Measurements from ENCODE around the gene MAP2K4. TPM values are rescaled to one million over a fixed set of nuclear protein-coding genes. Genes with fewer than 3 reads are reported as not detected.

MAP2K4 gene
- 15.2 and 18.6 TPM in 2 replicates for total RNA-seq

DNA sequence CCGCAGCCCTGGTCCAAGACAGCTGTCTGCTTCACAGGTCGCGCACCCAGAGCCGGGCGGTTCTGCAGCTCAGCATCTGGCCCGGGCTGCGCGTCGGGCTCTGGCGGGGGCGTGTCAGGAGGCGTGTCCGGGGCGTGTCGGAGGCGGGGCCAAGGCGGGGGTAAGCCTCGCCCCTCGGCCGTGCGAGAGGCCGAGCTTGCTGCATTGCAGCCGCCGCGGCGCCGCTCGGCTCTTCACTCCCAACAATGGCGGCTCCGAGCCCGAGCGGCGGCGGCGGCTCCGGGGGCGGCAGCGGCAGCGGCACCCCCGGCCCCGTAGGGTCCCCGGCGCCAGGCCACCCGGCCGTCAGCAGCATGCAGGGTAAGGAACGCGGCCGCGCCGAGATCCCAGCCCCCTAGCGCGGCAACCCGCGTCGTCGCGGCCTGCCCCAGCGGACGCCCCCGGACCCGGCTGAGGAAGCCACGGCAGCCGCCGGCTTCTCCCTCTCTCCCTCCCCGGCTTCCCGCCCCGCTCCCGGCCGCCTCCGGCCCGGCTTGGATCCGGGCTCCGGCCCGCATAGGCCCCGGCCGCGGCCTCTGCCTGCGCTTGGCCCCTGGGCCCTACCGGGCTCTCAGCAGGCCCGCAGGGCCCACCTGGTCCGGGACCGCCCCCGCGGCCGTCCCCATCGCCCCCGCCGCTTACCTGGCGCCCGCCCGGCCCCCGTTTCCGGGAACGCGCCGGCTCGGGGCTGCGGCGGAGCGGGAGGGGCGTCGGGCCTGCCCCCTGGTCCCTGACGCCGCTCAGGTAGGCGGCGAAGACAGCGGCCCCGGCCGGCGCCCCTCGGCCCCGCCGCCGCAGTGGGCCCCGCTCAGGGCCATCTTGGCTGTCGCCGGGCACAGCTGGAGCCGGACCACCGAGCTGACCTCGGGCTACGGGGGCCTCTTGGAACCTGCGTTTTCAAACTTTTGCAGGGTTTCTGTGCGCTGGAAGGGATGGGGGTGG is at the start of gene MAP2K4:
TSS of gene MAP2K4 (plus strand) at position 236 of the 981 bp plus-strand sequence. CDS start at position 246, 10 bp downstream.

DNA sequence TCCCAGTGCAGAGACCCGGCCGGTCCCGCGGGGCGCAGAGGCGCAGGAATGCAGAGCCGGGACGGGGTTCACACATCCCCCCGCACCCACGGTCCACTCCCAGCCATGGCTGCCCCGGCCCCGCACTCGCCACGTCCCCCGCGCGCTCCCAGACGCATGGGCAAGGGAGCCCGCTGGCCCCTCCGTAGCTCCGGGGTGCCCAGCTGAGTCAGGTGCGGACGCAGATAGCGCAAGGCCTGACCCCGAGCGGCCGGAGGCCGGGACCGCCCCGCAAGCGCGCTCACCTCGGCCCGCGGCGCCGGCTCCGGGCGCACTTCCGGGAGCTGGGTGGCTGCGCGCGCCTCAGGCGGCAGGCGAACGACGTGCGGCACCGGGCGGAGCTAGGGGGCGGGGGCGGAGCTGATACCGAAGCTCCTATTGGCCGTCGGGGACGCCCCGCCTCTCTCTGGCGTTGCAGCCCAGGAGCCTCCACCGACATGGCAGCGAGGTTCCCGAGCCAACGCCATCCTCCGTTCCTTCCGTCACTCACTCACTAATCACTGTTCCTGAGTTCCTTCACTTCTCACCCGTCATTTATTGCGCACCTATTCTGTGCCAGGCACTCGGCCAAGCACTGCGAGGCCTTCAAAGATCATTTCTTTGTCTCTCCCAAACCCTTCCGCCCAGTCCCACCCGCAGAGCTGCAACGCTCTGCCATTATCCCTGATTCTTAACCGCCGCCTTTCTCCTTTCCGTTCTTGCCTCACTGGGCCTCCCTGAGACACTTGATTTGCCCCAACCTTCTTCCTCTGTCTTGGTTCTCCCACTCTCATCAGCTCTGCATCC is 23.3 kb upstream of the MAP2K4 start, which contains the start of gene ZNF18:
TSS of gene ZNF18 (minus strand) at position 329 of the 825 bp plus-strand sequence. CDS start 4,646 bp downstream, outside the sequence.

Other genes with a start within 250 kb of the MAP2K4 start
- 4.7 and 4.9 TPM in 2 replicates for gene ZNF18, start 23.4 kb upstream of the MAP2K4 start, total RNA-seq

All from mammary microvascular endothelial cell (primary cell).